HCT116 (cell line): ENCODE results near the gene CX3CR1. TPM values are rescaled to one million over a fixed set of nuclear protein-coding genes. Genes with fewer than 3 reads are reported as not detected.

ENCODE experiments used
- ATAC-seq: fragments of 200-7000 bp; cut with Tn5 transposase; 2 replicates; pipeline ENCODE4 v1.9.1; 2020; ENCODE audit warnings: mild to moderate bottlenecking, moderate library complexity
- BruUV-seq: library from RNA; stranded (reverse); fragments of 400-500 nt; replicated peaks from 2 replicates; lab custom pipeline; 2021; lab: Mats Ljungman, UMichigan
- CTCF ChIA-PET: fragments of 300-600 bp; sonication (Branson Sonifier 250); formaldehyde crosslinking; loops from one replicate; lab custom pipeline; 2021; ENCODE audit warnings: antibody characterized with exemption; lab: Charles Lee
- POLR2A ChIA-PET: fragments of 300-600, 350-600 bp; sonication (Branson Sonifier 250); formaldehyde crosslinking; loops from one replicate; lab custom pipeline; 2021; ENCODE audit warnings: antibody characterized with exemption; lab: Charles Lee
- RAD21 ChIA-PET, 2 experiments: fragments of 300-600 bp; sonication (Branson Sonifier 250); formaldehyde crosslinking; loops; one replicate each; lab custom pipeline; 2023; ENCODE audit warnings: low total read pairs in 2 of 2; ENCODE audit not compliant: uncharacterized antibody in 2 of 2, unreplicated experiment in 2 of 2, low non-redundant PET in 1 of 2; lab: Charles Lee
- DNase-seq: peaks from one replicate; pipeline ENCODE4 v3.0.0-alpha.2; 2010; ENCODE audit warnings: low read depth, low spot score
- H2AFZ ChIP-seq: fragments of 200-600 bp; shearing (Covaris generic), sonication (generic); 2 replicates; pipeline ENCODE4 v1.6.1; 2017; ENCODE audit warnings: low read depth, mixed run types, mixed read lengths, antibody characterized with exemption, low read length; ENCODE audit not compliant: poor library complexity, severe bottlenecking
- H3K27ac ChIP-seq: 2 replicates; pipeline ENCODE4 v1.5.1; 2012; ENCODE audit warnings: low read depth, low read length
- H3K27me3 ChIP-seq: fragments of 200-600 bp; sonication (generic); 2 replicates; pipeline ENCODE4 v1.6.1; 2016; ENCODE audit warnings: mixed run types, low read length, mixed read lengths; ENCODE audit not compliant: insufficient read depth
- H3K36me3 ChIP-seq, 2 experiments: fragments of 200-500 bp in 1 of 2; fragments of 200-600 bp in 1 of 2; sonication (Bioruptor generic) in 1 of 2; sonication (generic) in 1 of 2; 2 replicates each; pipeline versions ENCODE4 v1.5.1 to v1.6.1; 2014 to 2016; ENCODE audit warnings: low read length in 2 of 2, inconsistent platforms in 1 of 2, mixed read lengths in 1 of 2, mixed run types in 1 of 2; ENCODE audit not compliant: insufficient read depth in 2 of 2, control insufficient read depth in 1 of 2
- H3K4me1 ChIP-seq, 2 experiments: fragments of 200-600 bp in 1 of 2; sonication (generic) in 1 of 2; 2 replicates each; pipeline versions ENCODE4 v1.5.1 to v1.6.1; 2012 to 2017; ENCODE audit warnings: low read length in 2 of 2, inconsistent platforms in 1 of 2, mild to moderate bottlenecking in 1 of 2, mixed read lengths in 1 of 2, mixed run types in 1 of 2, moderate library complexity in 1 of 2; ENCODE audit not compliant: insufficient read depth in 2 of 2, control insufficient read depth in 1 of 2
- H3K4me2 ChIP-seq: fragments of 200-600 bp; sonication (generic); 2 replicates; pipeline ENCODE4 v1.6.1; 2017; ENCODE audit warnings: mixed run types, low read length, mixed read lengths
- H3K4me3 ChIP-seq, 2 experiments: fragments of 200-600 bp in 1 of 2; sonication (generic) in 1 of 2; replicated peaks in 1 of 2; 2 replicates each; pipeline ENCODE4 v1.5.1; 2011 to 2016; ENCODE audit warnings: low read length in 2 of 2, control low read depth in 1 of 2, low read depth in 1 of 2, mild to moderate bottlenecking in 1 of 2, mixed read lengths in 1 of 2, mixed run types in 1 of 2
- H3K79me2 ChIP-seq: fragments of 200-600 bp; sonication (generic); 2 replicates; pipeline ENCODE4 v1.6.1; 2017; ENCODE audit warnings: mild to moderate bottlenecking, mixed run types, low read length, moderate library complexity, mixed read lengths; ENCODE audit not compliant: insufficient read depth
- H3K9ac ChIP-seq: fragments of 200-600 bp; sonication (generic); 2 replicates; pipeline ENCODE4 v1.6.1; 2016; ENCODE audit warnings: low read length, mixed read lengths
- H3K9me2 ChIP-seq: fragments of 200-600 bp; sonication (generic), shearing (Covaris generic); 2 replicates; pipeline ENCODE4 v1.6.1; 2017; ENCODE audit warnings: mixed run types, mild to moderate bottlenecking, moderate library complexity; ENCODE audit not compliant: insufficient read depth
- H3K9me3 ChIP-seq, 2 experiments: fragments of 200-500 bp in 1 of 2; fragments of 200-600 bp in 1 of 2; sonication (Bioruptor generic) in 1 of 2; sonication (generic) in 1 of 2; 2 replicates each; pipeline ENCODE4 v1.6.1; 2014 to 2017; ENCODE audit warnings: low read length in 2 of 2, mixed read lengths in 2 of 2, inconsistent platforms in 1 of 2, low read depth in 1 of 2, mild to moderate bottlenecking in 1 of 2, mixed run types in 1 of 2, moderate library complexity in 1 of 2; ENCODE audit not compliant: control insufficient read depth in 1 of 2, insufficient read depth in 1 of 2
- H4K20me1 ChIP-seq: fragments of 200-600 bp; sonication (generic), shearing (Covaris generic); 2 replicates; pipeline ENCODE4 v1.6.1; 2017; ENCODE audit warnings: mixed run types, mild to moderate bottlenecking, moderate library complexity; ENCODE audit not compliant: insufficient read depth
- POLR2AphosphoS5 ChIP-seq: IDR thresholded peaks from 2 replicates; pipeline ENCODE4 v1.6.1; 2011; ENCODE audit warnings: mild to moderate bottlenecking, low read depth, low read length, moderate library complexity
- RAD21 ChIP-seq: IDR thresholded peaks from 2 replicates; pipeline ENCODE4 v1.6.1; 2012; ENCODE audit warnings: low read depth, mild to moderate bottlenecking
- intact Hi-C: fragments of 100-400 bp; cut with micrococcal nuclease; formaldehyde crosslinking; loops from 2 replicates; pipeline ENCODE4 v1.10.0; 2022
- total RNA-seq: library from RNA; stranded (reverse); gene quantifications from one replicate; pipeline ENCODE4 v1.2.1, GENCODE V29; 2021; ENCODE audit not compliant: unreplicated experiment
- TF ChIP-seq, protein P1 (sequence below): IDR thresholded peaks from 2 replicates; pipeline ENCODE4 v1.6.1; 2012; ENCODE audit warnings: low read depth
- TF ChIP-seq, protein P2 (sequence below), 3 experiments: fragments of 200-600 bp in 1 of 3; sonication (generic) in 1 of 3; IDR thresholded peaks in 2 of 3; conservative IDR thresholded peaks in 1 of 3; 2 replicates each; pipeline ENCODE4 v1.5.1; 2012 to 2017; ENCODE audit warnings: low read depth in 2 of 3, low read length in 2 of 3, antibody characterized with exemption in 1 of 3, borderline replicate concordance in 1 of 3, control low read depth in 1 of 3, mild to moderate bottlenecking in 1 of 3, mixed read lengths in 1 of 3, mixed run types in 1 of 3, moderate library complexity in 1 of 3; ENCODE audit not compliant: insufficient read depth in 1 of 3

Gene CX3CR1
- total RNA-seq, 1 experiment from 2014 or later: 0.10 TPM

DNA sequence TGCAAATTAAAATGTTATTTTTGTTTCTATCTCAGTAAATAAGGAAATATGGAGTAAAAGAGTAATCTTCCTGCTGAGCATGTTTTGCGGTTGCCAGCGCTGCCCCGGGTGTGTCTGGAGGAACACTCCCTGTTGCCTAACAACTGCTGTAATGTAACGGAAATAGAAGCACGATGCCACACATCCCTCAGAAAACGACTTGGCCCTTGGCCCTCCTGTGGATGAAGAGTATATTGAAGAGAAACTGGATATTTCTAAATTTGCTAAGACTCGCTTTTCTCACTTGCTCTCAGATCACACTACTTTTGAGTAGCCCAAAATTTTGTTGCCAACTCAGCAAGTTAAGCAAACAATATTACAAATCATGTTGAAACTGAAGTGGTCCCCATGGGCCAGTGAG is 18.9 kb downstream of the CX3CR1 start:
- Histone ChIP-seq H3K4me3 (no peak overlapping the region), H3K27me3 (peaks cover 62% of the 10 kb centered on the region), H3K4me2 (no peak overlapping the region), H4K20me1 (no peaks in the 10 kb centered on the region), H3K27ac (no peak overlapping the region), H3K9ac (no peak overlapping the region), H2AFZ (no peak overlapping the region), H3K79me2 (no peaks in the 10 kb centered on the region), H3K36me3 (no peaks in the 10 kb centered on the region), H3K9me3 (no peaks in the 10 kb centered on the region), H3K4me1 (no peaks in the 10 kb centered on the region; a peak in 1 of 4 replicates), H3K9me2 (no peaks in the 10 kb centered on the region)
- intact Hi-C loops: no loop called here
- RAD21 ChIA-PET: no interaction called here
- ATAC-seq (peak; percentile 73), DNase-seq (peak; percentile 18)
- POLR2A ChIA-PET: interaction anchor here (0.6 kb wide), 1 partner anchor 17 kb away, joined by 3 read pairs; no protein-coding TSS in a partner anchor
- CTCF ChIA-PET: interaction anchor here (1.2 kb wide), 1 partner anchor 27 kb away, joined by 4 read pairs; no protein-coding TSS in a partner anchor
- BruUV-seq: no TSS peak
- TF ChIP-seq, protein P1, sequence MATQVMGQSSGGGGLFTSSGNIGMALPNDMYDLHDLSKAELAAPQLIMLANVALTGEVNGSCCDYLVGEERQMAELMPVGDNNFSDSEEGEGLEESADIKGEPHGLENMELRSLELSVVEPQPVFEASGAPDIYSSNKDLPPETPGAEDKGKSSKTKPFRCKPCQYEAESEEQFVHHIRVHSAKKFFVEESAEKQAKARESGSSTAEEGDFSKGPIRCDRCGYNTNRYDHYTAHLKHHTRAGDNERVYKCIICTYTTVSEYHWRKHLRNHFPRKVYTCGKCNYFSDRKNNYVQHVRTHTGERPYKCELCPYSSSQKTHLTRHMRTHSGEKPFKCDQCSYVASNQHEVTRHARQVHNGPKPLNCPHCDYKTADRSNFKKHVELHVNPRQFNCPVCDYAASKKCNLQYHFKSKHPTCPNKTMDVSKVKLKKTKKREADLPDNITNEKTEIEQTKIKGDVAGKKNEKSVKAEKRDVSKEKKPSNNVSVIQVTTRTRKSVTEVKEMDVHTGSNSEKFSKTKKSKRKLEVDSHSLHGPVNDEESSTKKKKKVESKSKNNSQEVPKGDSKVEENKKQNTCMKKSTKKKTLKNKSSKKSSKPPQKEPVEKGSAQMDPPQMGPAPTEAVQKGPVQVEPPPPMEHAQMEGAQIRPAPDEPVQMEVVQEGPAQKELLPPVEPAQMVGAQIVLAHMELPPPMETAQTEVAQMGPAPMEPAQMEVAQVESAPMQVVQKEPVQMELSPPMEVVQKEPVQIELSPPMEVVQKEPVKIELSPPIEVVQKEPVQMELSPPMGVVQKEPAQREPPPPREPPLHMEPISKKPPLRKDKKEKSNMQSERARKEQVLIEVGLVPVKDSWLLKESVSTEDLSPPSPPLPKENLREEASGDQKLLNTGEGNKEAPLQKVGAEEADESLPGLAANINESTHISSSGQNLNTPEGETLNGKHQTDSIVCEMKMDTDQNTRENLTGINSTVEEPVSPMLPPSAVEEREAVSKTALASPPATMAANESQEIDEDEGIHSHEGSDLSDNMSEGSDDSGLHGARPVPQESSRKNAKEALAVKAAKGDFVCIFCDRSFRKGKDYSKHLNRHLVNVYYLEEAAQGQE: no peak
- TF ChIP-seq RAD21: peak; percentile 5; the same call in 1 of the 2 replicates
- no peak for TF ChIP-seq POLR2AphosphoS5
- TF ChIP-seq, protein P2, sequence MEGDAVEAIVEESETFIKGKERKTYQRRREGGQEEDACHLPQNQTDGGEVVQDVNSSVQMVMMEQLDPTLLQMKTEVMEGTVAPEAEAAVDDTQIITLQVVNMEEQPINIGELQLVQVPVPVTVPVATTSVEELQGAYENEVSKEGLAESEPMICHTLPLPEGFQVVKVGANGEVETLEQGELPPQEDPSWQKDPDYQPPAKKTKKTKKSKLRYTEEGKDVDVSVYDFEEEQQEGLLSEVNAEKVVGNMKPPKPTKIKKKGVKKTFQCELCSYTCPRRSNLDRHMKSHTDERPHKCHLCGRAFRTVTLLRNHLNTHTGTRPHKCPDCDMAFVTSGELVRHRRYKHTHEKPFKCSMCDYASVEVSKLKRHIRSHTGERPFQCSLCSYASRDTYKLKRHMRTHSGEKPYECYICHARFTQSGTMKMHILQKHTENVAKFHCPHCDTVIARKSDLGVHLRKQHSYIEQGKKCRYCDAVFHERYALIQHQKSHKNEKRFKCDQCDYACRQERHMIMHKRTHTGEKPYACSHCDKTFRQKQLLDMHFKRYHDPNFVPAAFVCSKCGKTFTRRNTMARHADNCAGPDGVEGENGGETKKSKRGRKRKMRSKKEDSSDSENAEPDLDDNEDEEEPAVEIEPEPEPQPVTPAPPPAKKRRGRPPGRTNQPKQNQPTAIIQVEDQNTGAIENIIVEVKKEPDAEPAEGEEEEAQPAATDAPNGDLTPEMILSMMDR (IDR thresholded peaks at IDR 0.05 in 2 of 3, conservative IDR thresholded peaks at IDR 0.05 in 1 of 3; ENCODE audit: borderline replicate concordance in 1 of 3, insufficient read depth in 1 of 3, low read depth in 2 of 3, low read length in 2 of 3): peak in 1 of 3 experiments; percentile 36; a peak in 2 of 6 replicates
